ENCODE data around the gene FOS.

GRCh38 chr14:75252254-75252837, 26.3 kb upstream of the FOS start:
- TF ChIP-seq, protein P1, sequence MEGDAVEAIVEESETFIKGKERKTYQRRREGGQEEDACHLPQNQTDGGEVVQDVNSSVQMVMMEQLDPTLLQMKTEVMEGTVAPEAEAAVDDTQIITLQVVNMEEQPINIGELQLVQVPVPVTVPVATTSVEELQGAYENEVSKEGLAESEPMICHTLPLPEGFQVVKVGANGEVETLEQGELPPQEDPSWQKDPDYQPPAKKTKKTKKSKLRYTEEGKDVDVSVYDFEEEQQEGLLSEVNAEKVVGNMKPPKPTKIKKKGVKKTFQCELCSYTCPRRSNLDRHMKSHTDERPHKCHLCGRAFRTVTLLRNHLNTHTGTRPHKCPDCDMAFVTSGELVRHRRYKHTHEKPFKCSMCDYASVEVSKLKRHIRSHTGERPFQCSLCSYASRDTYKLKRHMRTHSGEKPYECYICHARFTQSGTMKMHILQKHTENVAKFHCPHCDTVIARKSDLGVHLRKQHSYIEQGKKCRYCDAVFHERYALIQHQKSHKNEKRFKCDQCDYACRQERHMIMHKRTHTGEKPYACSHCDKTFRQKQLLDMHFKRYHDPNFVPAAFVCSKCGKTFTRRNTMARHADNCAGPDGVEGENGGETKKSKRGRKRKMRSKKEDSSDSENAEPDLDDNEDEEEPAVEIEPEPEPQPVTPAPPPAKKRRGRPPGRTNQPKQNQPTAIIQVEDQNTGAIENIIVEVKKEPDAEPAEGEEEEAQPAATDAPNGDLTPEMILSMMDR (IDR thresholded peaks at IDR 0.05) = no peak
- no peak for TF ChIP-seq ZFX (IDR thresholded peaks at IDR 0.05; ENCODE audit: borderline replicate concordance)
